Uterus (tissue), 4 donors: ENCODE data around the gene TRIP12. TPM values are rescaled to one million over a fixed set of nuclear protein-coding genes. Genes with fewer than 3 reads are reported as not detected.
"Not testable (repeated sequence)": the region's sequence is repeated elsewhere in the genome, so short reads cannot be mapped to it uniquely, and the experiment has no call there.

Experiments
- DNase-seq, 2 donors: peaks; one replicate each; pipeline ENCODE4 v3.0.0-alpha.2; 2019 to 2020
- H3K27ac ChIP-seq, 2 donors: fragments of 200-600 bp; sonication (generic); 1 replicate in 1 of 2; 2 replicates in 1 of 2; pipeline ENCODE4 v1.5.1; 2016 to 2018
- H3K27me3 ChIP-seq, 2 donors: fragments of 200-600 bp; sonication (generic); one replicate each; pipeline ENCODE4 v1.5.1; 2018 to 2019; ENCODE audit warnings: control low read depth in 1 of 2
- H3K36me3 ChIP-seq, 2 donors: fragments of 200-600 bp; sonication (generic); one replicate each; pipeline ENCODE4 v1.5.1; 2019; ENCODE audit warnings: control low read depth in 1 of 2
- H3K4me1 ChIP-seq, 2 donors: fragments of 200-600 bp; sonication (generic); one replicate each; pipeline ENCODE4 v1.5.1; 2018 to 2019; ENCODE audit warnings: control low read depth in 1 of 2
- H3K4me3 ChIP-seq, 2 donors: fragments of 200-600 bp; sonication (generic); 1 replicate in 1 of 2; 2 replicates in 1 of 2; pipeline ENCODE4 v1.5.1; 2018 to 2019; ENCODE audit warnings: mild to moderate bottlenecking in 1 of 2
- H3K9me3 ChIP-seq, 2 donors: fragments of 200-600 bp; sonication (generic); one replicate each; pipeline ENCODE4 v1.5.1; 2019; ENCODE audit warnings: control low read depth in 1 of 2
- CTCF ChIP-seq, 4 experiments: fragments of 200-600 bp in 2 of 4; fragments of 450-650 bp in 2 of 4; sonication (generic) in 2 of 4; IDR thresholded peaks; one replicate each; pipeline ENCODE4 v1.5.1; 2016 to 2019; ENCODE audit warnings: antibody characterized with exemption in 4 of 4, mild to moderate bottlenecking in 2 of 4, moderate library complexity in 1 of 4
- POLR2A ChIP-seq, 2 donors: fragments of 450-650 bp; IDR thresholded peaks; one replicate each; pipeline ENCODE4 v1.6.1; 2016; ENCODE audit warnings: antibody characterized with exemption in 2 of 2, mild to moderate bottlenecking in 1 of 2, moderate library complexity in 1 of 2
- intact Hi-C: fragments of 100-400 bp; cut with DNase I; formaldehyde crosslinking; loops from one replicate; pipeline ENCODE4 v1.15.1; 2023; ENCODE audit warnings: low total_unique reads
- total RNA-seq, 4 donors: library from RNA; depleted of rRNA in 3 of 4; stranded (reverse); fragments of >200 nt in 3 of 4; gene quantifications; one replicate each; pipeline versions ENCODE4 v1.1.0 to v1.2.4, GENCODE V29; 2014 to 2023
- donor health status: DM: yes; HTN: yes; CAD: no.

TRIP12 gene
- total RNA-seq, 4 donors from 2014 or later, result 77.1 to 255 (median 197) TPM

- no peak overlapping the region for H3K27ac ChIP-seq
- intact Hi-C loops, result no loop called here
- H3K27me3 ChIP-seq, result no peaks in the 10 kb centered on the region
- TF ChIP-seq CTCF (IDR thresholded peaks at IDR 0.05) (no peak), POLR2A (IDR thresholded peaks at IDR 0.05) (no peak)
- H3K4me1 ChIP-seq, result no peaks in the 10 kb centered on the region
- H3K36me3 ChIP-seq, result no peaks in the 10 kb centered on the region
- DNase-seq, result no peak
- no peak overlapping the region for H3K4me3 ChIP-seq
- H3K9me3 ChIP-seq, result no peaks in the 10 kb centered on the region
Measured at GRCh38 chr2:229774237-229774636, 147.6 kb downstream of the TRIP12 start.

GRCh38 chr2:229768235-229768634, 153.6 kb downstream of the TRIP12 start:
- H3K36me3 ChIP-seq, result no peaks in the 10 kb centered on the region
- DNase-seq, result no peak
- no peak overlapping the region for H3K27ac ChIP-seq
- H3K9me3 ChIP-seq, result no peaks in the 10 kb centered on the region
- TF ChIP-seq CTCF (IDR thresholded peaks at IDR 0.05), result no peak
- no peak overlapping the region for H3K4me3 ChIP-seq
- H3K27me3 ChIP-seq, result no peaks in the 10 kb centered on the region
- intact Hi-C loops, result no loop called here
- H3K4me1 ChIP-seq, result no peaks in the 10 kb centered on the region

GRCh38 chr2:229765721-229766120, 156.1 kb downstream of the TRIP12 start:
- Histone ChIP-seq H3K36me3 (no peaks in the 10 kb centered on the region), H3K4me3 (no peak overlapping the region), H3K27ac (no peak overlapping the region), H3K27me3 (no peaks in the 10 kb centered on the region), H3K9me3 (no peaks in the 10 kb centered on the region), H3K4me1 (no peaks in the 10 kb centered on the region)
- no peak for TF ChIP-seq POLR2A (IDR thresholded peaks at IDR 0.05)
- TF ChIP-seq CTCF (IDR thresholded peaks at IDR 0.05), result no peak
- DNase-seq, result no peak
- intact Hi-C loops, result no loop called here

- Histone ChIP-seq H3K36me3 (no peaks in the 10 kb centered on the region), H3K27me3 (no peaks in the 10 kb centered on the region), H3K27ac (no peak overlapping the region), H3K9me3 (no peaks in the 10 kb centered on the region), H3K4me3 (no peak overlapping the region), H3K4me1 (no peaks in the 10 kb centered on the region)
- no peak for DNase-seq
- TF ChIP-seq POLR2A (IDR thresholded peaks at IDR 0.05) (no peak), CTCF (IDR thresholded peaks at IDR 0.05) (no peak)
- intact Hi-C loops, result no loop called here
Measured at GRCh38 chr2:229761663-229762062, 160.1 kb downstream of the TRIP12 start.

- H3K36me3 ChIP-seq, H3K4me1 ChIP-seq, DNase-seq, H3K27me3 ChIP-seq, intact Hi-C loops, H3K27ac ChIP-seq, H3K9me3 ChIP-seq, H3K4me3 ChIP-seq: not testable (repeated sequence)
Measured at GRCh38 chr2:229757462-229757861, 164.3 kb downstream of the TRIP12 start.
